GM12801 (cell line): ENCODE measurements around the gene ITPRIPL1.

ENCODE experiments used
- TF ChIP-seq, protein P1 (sequence below): IDR thresholded peaks from one replicate; pipeline ENCODE4 v1.5.1; 2011; ENCODE audit warnings: control low read depth; ENCODE audit not compliant: insufficient read length; ENCODE audit errors: extremely low read depth

The ITPRIPL1 gene

DNA sequence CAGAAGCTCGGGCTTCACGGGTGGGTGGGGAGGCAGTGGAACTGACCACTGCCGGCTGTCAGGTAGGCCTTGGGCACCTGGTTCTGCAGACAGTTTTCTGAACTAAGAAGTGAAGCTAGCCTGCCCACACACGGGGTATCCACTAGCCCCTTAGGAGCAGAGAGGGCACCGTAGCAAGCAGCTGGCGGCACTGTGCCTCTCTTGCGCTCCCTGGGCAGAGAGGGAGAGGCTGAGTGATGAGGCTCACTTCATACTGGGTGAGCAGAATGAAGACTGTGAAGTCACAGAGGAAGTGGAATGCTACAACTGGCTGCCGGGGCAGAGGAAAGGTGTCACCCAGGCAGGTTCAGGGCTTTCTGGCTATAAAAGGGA lies 753 bp downstream of the ITPRIPL1 start:
- TF ChIP-seq, protein P1, sequence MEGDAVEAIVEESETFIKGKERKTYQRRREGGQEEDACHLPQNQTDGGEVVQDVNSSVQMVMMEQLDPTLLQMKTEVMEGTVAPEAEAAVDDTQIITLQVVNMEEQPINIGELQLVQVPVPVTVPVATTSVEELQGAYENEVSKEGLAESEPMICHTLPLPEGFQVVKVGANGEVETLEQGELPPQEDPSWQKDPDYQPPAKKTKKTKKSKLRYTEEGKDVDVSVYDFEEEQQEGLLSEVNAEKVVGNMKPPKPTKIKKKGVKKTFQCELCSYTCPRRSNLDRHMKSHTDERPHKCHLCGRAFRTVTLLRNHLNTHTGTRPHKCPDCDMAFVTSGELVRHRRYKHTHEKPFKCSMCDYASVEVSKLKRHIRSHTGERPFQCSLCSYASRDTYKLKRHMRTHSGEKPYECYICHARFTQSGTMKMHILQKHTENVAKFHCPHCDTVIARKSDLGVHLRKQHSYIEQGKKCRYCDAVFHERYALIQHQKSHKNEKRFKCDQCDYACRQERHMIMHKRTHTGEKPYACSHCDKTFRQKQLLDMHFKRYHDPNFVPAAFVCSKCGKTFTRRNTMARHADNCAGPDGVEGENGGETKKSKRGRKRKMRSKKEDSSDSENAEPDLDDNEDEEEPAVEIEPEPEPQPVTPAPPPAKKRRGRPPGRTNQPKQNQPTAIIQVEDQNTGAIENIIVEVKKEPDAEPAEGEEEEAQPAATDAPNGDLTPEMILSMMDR, result no peak

DNA sequence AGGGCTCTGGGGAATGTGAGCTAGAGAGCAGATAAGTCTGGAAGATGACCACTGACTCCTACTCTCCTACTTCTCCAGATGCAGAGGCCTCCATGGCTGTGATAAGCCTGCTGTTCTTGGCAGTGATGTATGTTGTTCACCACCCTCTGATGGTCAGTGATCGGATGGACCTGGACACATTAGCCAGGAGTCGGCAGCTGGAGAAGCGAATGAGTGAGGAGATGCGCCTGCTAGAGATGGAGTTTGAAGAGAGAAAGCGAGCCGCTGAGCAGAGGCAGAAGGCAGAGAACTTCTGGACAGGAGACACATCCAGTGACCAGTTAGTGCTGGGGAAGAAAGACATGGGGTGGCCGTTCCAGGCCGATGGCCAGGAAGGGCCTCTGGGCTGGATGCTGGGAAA lies 1.4 kb downstream of the ITPRIPL1 start:
- TF ChIP-seq, protein P1, result no peak

DNA sequence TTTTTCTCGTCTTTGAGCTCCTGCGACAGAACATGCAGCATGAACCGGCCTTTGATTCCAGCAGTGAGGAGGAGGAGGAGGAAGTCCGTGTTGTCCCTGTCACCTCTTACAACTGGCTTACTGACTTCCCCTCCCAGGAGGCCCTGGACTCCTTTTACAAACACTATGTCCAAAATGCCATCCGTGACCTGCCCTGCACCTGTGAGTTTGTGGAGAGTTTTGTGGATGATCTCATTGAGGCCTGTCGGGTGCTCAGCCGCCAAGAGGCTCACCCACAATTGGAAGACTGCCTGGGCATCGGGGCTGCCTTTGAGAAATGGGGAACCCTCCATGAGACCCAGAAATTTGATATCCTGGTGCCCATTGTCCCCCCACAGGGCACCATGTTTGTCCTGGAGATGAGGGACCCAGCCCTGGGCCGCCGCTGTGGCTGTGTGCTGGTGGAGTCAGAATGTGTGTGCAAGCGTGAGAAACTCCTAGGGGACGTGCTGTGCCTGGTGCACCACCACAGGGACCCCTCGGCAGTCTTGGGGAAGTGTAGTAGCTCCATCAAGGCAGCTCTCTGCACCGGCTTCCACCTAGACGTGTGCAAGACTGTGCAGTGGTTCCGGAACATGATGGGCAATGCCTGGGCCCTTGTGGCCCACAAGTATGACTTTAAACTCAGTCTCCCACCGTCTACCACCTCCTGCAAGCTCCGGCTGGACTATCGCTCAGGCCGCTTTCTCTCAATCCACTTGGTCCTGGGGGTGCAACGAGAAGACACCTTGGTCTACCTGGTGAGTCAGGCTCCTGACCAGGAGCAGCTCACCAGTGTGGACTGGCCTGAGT lies 2.1 kb downstream of the ITPRIPL1 start:
- TF ChIP-seq, protein P1, result no peak

DNA sequence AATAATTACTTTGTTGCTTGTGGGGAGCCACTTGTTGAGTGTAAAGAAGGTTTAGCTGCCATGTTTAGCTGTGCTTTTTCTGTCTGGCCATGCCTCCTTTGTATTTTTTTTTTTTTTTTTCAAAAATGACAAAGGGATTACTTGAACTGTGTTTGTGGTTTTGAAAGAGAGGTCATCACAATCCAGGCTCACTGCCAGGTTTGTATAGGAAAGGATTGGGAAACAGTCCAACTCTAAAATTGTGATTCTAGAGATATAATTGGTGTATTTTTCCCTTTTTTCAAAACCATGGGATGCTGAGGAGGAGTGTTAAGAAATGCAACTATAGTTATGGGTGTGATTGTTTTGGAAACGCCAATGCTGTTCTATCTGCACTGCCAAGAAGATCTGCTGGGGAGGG lies 4.3 kb downstream of the ITPRIPL1 start:
- TF ChIP-seq, protein P1, result no peak

DNA sequence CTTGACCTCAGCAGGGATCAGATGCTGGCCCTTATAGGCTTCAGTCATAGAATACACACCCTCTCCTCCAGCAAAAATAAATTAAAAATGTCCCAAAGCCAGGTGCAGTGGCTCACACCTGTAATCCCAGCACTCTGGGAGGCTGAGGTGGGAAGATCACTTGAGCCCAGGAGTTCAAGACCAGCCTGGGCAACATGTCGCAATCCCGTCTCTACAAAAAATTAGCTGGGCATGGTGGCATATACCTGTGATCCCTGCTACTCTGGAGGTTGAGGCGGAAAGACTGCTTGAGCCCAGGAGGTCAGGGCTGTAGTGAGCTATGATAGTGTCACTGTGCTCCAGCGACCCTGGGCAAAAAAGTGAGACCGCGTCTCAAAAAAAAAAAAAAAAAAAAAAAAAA lies 4.8 kb downstream of the ITPRIPL1 start:
- TF ChIP-seq, protein P1, result no peak

DNA sequence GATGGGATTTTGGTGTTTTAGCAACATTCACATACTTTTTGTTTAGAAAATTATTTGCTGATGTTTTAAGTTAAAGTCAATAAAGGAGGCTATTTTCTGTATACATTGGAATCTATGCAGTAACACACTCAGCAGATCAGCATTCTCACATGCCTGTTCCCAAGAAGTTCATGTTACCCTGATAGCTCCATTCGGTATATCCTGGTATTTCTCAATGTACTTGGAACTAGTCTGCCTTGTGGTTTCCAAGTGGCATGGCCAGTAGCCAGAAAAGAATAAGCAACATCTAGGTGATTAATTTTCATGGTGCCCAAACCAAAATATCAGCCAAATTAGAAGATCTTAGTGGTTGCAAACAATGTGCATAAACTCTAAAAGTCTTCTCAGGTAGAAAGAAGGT lies 5.3 kb downstream of the ITPRIPL1 start:
- TF ChIP-seq, protein P1, result no peak

DNA sequence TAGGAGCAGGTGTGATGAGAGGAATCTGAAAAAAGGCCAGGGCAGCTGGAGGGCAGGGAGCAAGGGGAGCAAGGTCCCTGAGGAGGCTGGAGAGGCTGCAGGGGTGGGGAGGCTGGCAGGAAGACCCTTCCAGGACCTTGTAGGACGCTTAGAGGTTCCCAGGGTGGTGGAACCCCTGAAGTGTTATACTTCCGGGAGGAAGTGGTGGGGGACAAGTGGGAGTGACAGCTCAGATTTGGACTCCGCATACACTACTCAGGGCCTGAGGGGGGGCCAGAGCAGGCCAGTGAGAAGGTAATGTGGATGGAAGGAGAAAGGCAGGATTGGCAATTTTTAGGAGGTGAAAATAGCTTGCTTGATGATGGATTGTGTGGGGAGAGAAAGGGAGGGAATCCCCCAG lies 8.6 kb downstream of the ITPRIPL1 start:
- TF ChIP-seq, protein P1, result no peak
